GM21526 (cell line): ENCODE measurements around the gene EPHB6.

Experiments used
- ATAC-seq: cut with Tn5 transposase; IDR thresholded peaks from one replicate; pipeline ENCODE4 v1.9.1; 2021; ENCODE audit warnings: moderate library complexity; ENCODE audit not compliant: unreplicated experiment, low FRiP score

Gene EPHB6, protein sequence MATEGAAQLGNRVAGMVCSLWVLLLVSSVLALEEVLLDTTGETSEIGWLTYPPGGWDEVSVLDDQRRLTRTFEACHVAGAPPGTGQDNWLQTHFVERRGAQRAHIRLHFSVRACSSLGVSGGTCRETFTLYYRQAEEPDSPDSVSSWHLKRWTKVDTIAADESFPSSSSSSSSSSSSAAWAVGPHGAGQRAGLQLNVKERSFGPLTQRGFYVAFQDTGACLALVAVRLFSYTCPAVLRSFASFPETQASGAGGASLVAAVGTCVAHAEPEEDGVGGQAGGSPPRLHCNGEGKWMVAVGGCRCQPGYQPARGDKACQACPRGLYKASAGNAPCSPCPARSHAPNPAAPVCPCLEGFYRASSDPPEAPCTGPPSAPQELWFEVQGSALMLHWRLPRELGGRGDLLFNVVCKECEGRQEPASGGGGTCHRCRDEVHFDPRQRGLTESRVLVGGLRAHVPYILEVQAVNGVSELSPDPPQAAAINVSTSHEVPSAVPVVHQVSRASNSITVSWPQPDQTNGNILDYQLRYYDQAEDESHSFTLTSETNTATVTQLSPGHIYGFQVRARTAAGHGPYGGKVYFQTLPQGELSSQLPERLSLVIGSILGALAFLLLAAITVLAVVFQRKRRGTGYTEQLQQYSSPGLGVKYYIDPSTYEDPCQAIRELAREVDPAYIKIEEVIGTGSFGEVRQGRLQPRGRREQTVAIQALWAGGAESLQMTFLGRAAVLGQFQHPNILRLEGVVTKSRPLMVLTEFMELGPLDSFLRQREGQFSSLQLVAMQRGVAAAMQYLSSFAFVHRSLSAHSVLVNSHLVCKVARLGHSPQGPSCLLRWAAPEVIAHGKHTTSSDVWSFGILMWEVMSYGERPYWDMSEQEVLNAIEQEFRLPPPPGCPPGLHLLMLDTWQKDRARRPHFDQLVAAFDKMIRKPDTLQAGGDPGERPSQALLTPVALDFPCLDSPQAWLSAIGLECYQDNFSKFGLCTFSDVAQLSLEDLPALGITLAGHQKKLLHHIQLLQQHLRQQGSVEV

DNA sequence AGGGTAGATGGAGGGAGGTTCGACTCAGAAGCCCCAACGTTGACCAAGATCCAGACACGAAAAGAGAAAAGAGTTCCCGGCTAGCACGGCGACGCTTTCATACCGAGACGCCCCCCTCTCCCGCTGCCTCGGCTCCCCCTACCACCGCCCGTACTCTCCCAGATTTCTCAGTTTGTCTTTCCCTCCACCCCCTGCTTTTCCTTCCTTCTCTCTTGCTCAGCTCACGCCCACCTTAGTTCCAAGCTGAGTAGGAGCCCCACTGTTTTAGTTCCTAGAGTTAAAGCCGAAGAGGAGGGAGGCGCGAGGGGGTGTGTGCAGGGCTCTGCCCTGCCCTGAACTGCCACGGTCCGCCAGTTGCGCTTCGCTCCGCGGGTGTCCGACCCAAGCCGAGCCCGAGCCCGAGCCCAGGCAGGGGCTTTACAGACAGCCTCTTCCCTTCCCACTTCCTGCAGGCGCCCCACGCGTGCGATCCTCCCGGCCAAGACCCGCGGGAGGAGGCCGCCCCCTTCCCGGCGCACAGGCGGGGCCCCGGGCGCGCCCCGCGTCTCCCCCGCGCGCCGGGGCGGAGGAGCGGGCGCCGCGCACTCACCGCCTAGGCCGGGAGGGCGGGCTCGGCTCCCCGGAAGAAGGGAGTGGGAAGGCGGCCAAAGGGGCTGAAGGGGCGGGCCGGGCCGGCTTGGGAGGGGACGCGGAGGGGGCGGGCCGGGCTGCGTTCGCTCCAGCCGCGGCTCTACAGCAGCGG is at the start of gene EPHB6:
Gene EPHB6 (plus strand): TSS at position 705 of the 742 bp plus-strand sequence. CDS start 8,152 bp downstream, outside the sequence.
- ATAC-seq, result peak; percentile 61

DNA sequence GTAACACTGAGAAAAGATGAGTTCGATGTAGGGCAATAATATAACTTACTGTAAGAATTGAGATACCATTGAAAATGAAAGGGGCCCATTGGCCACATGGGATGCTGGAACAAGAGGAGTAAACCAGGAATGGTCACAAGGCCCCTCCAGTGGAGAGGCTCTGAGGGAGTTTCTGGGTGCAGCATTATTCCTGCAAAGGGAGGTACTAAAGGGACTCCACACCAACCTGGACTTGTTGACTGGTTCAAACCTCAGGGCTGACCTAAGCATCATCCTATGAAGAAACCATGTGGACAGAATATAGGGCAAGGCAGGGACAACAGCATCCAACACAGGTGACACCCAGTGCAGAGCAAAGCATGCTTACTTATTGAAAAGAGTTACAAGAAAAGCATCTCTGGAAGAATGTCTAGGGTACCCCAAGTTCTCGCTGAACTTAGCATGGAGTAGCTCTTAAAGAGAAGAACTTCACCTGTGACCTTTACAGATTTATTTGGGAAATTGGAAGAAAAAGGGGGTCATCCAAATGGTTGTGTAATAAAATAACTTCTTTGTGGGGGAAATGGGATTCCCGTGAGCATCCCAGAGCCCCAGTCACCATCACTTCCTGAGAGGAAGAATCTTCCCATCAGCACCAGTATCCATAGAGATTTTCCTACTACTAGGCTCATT is 49.4 kb upstream of the EPHB6 start:
- no peak for ATAC-seq

DNA sequence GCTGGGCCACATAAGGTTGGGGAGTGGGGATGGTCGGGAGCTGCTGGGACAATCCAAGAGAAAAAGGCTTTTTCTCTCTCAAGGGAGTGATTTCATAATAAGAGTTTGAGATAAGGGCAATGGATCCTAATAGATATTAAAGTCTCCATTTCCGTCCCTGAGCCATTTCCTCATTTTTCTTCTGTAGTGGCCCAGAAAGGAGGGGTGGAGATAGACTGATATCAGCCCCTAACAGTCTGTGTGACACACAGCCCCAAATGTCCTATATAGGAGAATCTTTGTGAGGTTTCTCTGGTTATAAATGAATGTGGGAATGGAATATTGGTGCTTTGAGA is 48.9 kb upstream of the EPHB6 start:
- no peak for ATAC-seq

DNA sequence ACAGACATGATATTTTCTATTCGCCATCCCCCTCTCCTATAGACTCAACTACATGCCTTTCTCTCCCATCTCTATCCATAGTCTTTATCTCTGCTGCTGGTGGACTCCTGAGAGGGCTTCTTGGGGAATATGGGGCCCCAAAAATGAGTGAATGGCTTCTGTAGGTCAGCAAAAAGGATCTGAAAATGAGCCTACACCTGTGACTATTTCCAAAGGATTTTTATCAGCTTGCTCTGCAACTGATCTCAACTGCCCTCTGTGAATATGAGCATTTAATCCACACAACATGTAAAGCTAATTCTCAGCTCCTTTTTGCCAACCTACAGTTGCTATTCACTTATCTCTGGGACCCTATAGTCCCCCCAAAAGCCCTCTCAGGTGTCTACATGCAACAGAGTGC is 47.9 kb upstream of the EPHB6 start:
- no peak for ATAC-seq

DNA sequence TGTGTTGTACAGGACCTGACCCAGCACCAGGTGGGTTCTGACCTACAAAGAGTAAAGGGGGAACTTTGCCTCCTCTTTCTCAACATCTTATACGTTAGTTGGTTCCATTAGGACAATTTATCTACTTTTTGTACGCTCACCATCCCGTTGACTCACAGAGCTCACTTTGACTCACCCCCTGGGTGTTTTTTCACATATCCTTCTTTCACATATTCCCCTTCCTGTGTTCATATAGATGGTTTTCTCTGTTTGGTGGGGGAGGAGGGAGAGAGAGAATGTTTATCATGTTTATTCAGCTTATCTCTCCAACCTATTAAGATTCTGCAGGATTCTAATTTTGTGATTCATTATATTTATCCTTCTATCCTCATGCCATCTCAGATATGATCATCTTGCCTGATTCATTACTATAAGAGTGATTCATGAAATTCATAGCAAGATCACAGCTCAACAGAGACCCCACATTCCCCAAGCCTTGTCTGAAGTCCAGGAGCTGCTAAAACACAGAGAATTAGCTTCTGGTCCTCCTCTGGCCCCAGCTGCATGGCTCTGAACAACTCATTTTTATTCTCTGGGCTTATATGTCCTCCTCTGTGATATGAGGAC is 46.9 kb upstream of the EPHB6 start:
- no peak for ATAC-seq

DNA sequence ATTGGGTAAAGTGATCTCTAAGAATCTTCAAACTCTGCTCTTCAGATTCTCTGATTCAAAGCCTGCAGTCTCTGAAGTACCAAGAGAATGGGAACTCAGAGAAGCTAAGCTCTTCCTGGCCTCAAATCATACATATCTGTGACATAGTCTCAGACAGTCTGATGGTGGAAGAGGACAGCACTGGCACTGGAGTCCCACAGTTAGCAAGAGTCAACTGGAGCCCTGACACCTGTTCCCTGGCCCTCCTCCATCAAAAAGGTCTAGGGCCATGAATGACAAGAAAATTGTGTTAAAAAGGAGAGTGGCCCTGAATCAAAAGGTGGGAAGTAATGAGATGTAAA is 46.4 kb upstream of the EPHB6 start:
- ATAC-seq, result peak; percentile 26

DNA sequence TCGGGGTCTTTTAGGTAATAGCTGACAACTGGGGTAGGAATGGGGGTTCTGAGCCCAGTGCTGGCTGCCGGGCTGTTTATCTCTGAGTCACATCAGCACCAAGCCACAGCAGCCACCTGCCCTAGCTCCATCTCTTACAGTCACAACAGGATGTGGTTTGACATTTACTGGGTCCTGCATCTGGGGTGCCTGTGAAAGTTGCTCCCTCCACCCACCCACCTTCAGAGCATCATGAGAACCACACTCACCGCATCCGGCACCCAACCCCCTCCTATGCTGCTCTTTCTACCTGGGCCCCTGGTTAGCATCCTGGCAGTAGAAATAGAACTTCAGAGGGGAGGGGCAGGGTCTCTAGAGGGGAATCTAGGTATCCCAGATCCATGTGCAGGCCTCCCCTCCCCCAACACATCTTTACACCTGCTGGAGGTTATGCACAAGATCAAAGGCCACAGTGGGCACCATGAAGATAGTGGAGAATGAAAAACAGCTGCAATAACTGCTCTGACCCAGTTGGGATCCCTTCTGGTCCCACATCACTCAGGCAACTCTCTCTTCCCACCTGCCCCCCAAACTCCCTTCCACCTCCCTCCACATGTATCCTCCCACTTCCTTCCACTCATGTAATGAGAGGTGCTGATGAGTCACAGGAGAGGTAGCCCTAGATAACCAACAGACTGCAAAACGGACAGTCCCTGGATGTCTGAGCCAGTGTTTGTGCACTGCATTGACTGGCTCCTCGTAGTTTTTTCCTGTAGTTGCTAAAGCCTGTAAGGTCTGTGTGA is 45.9 kb upstream of the EPHB6 start:
- ATAC-seq, result peak; percentile 87

DNA sequence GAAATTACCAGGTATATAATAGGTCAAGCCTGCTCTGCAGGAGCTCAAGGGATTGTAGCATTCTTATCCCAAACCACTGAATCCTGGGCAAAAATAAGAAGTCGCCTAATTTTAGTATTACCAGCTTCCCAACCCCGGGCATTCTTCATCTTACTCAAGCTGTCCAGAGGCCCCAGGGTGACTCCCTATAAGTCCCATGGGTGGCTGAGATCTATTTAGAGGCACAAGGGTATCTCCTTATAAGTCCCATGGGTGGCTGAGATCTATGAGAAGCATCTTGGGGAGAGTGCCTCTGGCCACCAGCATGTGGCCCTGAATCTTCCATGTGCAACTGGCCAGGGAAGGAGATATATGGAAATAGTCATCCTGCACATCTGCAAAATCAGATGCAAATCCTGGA is 45.2 kb upstream of the EPHB6 start:
- ATAC-seq, result no peak

DNA sequence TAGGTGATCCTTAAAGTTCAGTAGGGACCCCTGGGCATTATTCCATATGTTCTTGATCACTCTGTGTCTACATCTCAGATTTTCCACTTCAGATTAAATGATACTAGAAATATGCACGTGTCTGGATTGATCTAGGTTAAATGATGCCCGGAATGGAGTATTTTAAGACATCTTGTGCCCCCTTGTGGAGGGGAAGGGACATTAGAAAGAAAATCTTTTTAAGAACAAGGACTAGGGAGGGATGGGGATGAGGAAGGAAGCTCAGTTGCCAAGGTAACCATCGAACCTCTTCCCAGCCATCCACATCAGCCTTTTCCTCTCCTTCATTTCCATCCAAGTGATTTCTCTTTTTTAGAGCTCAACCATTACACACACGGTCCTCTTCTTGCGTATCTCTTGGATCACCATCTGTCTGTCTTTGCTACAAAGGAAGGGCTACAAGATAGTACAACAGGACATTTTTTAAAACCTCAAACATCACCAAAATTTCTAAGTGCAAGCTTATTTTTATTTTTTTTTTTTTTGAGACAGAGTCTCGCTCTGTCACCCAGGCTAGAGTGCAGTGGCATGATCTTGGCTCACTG is 43.6 kb upstream of the EPHB6 start:
- no peak for ATAC-seq

DNA sequence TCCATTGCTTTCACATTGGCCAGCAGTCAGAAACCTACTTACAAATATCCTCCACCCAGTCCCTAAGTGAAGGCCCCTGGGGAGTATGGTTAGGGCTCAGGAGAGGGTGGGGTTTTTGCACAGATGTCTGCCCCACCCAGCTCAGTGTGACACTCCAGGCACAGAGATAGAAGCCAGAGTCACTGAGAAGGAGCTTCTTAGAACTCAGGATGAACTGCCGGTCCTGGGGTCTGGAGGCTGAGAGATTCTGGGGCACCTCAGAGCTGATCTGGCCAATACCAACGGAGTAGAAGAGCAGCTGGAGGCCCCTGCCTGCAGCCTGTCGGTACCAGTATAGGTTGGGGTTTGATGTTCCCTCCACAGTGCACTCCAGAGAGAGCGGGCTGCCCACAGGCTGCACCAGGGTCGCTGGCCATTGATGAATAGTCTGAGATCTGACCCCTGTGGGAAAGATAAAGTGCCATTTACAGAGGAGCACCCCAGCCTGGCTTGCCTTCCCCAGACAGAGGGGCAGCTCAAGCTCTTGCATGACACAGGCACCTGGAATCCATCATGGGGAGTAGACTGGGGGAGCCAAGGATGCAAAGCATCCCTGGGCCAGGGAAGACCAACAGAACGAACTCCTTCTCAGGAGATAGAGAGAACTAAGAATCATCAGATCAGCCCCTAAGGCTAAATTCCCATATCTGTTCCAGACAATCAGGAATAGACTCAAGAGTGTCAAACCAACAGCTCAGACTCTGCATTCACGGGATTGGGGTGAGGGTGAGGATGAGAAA is 42.2 kb upstream of the EPHB6 start:
- ATAC-seq, result no peak

DNA sequence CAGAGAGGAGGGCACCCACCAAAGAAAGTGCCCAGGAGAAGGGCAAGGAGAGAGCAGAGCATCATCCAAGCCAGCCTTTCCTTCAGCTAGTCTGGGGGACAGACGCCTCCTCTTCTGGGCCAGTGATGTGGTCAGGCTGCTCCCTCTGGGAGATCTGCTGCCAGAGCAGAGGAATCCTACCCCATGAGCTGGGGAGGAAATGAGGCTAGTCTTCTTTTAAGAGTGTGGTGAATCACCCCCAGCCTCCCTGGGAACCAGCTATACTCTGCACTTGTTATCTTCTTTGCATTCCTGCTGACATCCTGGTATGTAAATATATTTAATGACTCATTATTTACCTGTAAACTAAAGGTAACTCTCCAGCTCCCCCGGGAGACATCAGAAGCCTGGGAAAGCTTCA is 41.6 kb upstream of the EPHB6 start:
- ATAC-seq, result no peak

DNA sequence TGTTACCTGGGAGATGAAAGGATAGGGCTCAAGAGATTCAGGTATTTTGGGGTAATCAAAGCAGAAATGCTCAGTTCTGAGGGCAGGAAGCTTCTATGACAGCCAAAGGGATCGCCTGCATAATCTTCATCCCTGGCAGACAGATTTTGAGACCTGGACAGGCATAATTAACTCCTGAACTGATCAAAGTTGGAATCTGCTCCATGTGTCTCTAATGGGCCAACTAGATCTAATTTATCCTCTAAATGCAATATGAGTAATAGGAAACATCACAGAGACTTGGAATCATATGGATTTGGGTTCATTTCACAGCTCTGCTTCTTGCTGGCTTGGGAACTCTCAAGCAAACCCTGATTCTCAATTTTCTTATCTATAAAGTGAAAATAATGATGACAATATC is 41.2 kb upstream of the EPHB6 start:
- no peak for ATAC-seq

DNA sequence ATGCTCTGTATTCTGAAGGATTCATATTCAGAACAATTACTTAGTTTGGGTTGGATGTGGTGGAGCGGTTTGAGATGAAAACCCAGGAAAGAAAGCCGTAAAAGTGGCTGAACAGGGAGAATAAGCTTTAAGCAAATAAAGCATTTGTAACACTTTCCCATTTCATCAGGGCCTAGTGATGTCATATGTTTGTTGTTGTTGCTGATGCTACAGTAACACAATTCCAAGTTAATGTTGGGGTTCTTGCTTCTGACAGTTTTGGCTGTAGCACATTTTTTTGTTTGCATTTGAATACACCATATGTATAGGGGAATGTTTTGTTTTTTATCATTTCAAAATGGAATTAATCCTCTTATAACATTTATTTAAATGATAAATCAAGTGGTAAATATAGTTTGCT is 40.4 kb upstream of the EPHB6 start:
- no peak for ATAC-seq

DNA sequence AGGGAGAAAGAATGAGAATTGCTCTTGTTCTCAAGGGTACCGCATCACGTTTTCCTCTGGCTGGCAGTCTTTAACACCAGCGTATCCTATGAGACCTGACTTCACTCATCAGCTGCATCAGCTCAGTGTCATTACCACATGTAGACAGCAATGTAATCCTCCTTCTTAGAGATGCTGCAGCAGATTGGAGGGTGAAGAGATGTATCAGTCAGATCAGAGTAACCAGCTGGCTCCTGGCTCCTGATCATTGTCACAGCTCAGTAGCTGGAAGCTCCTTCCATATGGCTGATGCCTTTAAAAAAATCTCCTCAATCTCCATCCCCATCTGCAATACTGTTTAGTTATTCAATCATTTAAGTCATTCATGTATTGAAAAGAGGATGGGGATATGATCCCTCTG is 39.7 kb upstream of the EPHB6 start:
- no peak for ATAC-seq

DNA sequence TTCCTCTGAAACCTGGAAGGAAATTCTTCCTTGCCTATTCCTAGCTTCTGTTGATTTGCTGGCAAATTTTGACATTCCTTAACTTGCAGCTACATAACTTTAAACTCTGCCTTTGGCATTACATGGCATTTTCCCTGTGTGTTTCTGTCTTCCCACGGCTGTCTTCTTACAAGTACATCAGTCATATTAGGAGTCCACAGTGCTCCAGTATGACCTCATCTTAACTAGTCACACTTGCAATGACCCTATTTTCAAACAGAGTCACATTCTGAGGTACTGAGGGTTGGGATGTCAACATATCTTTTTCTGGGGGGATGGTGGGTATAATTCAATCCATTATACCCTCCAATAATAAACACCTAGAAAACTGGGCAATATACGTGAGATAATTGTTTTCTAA is 37.4 kb upstream of the EPHB6 start:
- no peak for ATAC-seq

DNA sequence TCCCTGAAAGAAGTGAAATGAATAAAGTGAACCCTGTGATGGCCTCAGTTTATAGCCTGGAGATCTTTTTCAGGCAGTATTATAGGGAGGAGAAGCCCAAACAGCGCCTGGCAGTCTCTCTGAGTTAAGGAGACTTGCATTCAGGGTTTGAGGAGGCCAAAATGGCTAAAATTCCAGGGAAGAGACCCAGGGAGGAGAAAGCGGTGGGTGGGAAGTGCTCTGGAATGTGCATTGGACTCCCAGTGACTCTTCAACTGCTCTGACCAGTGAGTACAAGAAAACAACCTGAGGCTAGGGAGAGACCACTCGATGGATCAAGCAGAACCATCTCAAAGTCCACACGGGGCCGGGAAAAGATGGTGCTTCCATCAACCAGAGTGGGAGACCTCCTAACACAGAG is 35.3 kb upstream of the EPHB6 start:
- no peak for ATAC-seq

DNA sequence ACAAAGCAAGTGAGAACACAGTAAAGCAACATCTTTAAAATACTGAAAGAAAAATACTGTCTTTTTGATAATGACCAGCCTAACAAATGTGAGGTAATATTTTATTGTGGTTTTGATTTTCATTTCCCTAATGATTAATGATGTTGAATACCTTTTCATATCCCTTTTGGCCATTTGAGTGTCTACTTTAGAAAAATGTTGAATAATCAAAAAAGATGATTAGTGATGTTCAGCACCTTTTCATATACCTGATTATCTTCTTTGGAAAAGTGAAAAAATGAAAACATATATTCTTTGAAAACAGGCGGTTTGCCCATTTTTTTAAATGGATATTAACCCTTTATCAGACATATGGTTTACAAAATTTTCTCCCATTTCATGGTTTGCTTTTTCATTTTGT is 32.2 kb upstream of the EPHB6 start:
- no peak for ATAC-seq

DNA sequence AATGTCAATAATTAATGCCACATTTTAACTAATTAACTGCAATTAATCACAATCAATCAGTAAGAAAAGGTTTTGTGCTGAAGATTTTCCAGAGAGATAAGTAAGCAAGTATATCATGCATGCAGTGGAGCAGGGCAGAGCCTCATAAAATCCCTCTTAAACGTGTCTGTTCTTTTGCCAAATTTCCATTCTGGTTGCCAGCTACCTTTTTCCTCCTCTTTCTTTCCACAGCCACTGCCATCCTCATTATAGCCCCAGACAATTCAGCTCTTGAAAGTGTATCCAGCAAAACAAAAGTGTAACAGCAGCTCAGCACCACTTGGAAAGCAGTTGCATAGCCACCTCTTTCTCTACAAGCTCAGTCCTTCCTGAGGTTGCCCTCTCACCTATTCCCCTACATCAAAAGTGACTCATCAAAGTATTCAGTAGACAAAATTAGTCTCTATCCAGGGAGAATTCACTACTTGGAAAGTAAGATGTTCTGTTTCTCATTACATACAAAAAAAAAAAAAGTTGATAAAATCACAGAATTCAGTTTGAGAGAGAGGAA is 26.9 kb upstream of the EPHB6 start:
- no peak for ATAC-seq
